Adrenal gland (tissue), 12 donors: ENCODE data around the gene KCNJ6. TPM values are rescaled to one million over a fixed set of nuclear protein-coding genes. Genes with fewer than 3 reads are reported as not detected.

Experiments
- DNase-seq, 7 donors: peaks; one replicate each; pipeline ENCODE4 v3.0.0-alpha.2; 2019 to 2020
- H3K27ac ChIP-seq, 5 donors: fragments of 200-600 bp; sonication (generic) in 4 of 5; 1 replicate in 3 of 5; 2 replicates in 2 of 5; pipeline versions ENCODE4 v1.5.1 to v1.8.0; 2016 to 2020; ENCODE audit warnings: mild to moderate bottlenecking in 1 of 5
- H3K27me3 ChIP-seq: fragments of 200-600 bp; 2 replicates; pipeline ENCODE4 v1.8.0; 2021
- H3K36me3 ChIP-seq, 2 donors: fragments of 200-600 bp; replicated peaks in 1 of 2; 1 replicate in 1 of 2; 2 replicates in 1 of 2; pipeline versions ENCODE4 v1.5.1 to v1.8.0; 2018 to 2022
- H3K4me1 ChIP-seq, 2 donors: fragments of 200-600 bp; replicated peaks in 1 of 2; 1 replicate in 1 of 2; 2 replicates in 1 of 2; pipeline versions ENCODE4 v1.5.1 to v1.8.0; 2018 to 2021
- H3K4me3 ChIP-seq, 4 donors: fragments of 200-600 bp; sonication (generic) in 3 of 4; one replicate each; pipeline ENCODE4 v1.5.1; 2016 to 2018
- H3K9me3 ChIP-seq, 3 donors: fragments of 200-600 bp; sonication (generic) in 1 of 3; replicated peaks in 1 of 3; 1 replicate in 2 of 3; 2 replicates in 1 of 3; pipeline versions ENCODE4 v1.5.1 to v1.8.0; 2016 to 2021
- POLR2A ChIP-seq, 2 donors: fragments of 450-650 bp; IDR thresholded peaks; one replicate each; pipeline ENCODE4 v1.6.1; 2017; ENCODE audit warnings: antibody characterized with exemption in 2 of 2, mild to moderate bottlenecking in 2 of 2, moderate library complexity in 1 of 2
- WGBS, 4 donors: extraction: QIAGEN DNeasy Blood & Tissue Kit in 2 of 4; methylation state at CpG; one replicate each; pipeline versions ENCODE4 v1.1.5 to v1.1.7; 2013 to 2017; 5-methylcytosine and 5-hydroxymethylcytosine counted together
- intact Hi-C, 2 donors: fragments of 100-400 bp; cut with DNase I; formaldehyde crosslinking; loops; one replicate each; pipeline versions ENCODE4 v1.14.1 to v1.15.0; 2022 to 2023
- polyA plus RNA-seq, 3 donors: library from polyadenylated mRNA; stranded (reverse); fragments of 200-250 nt in 2 of 3; fragments of 350-450 nt in 1 of 3; fragmentation: Illumina TruSeq in 1 of 3; extraction: RNeasy Lipid Tissue Mini Kit (QIAGEN cat#74804) in 1 of 3; gene quantifications; one replicate each; pipeline ENCODE4 v1.2.3, GENCODE V29; 2013 to 2014
- total RNA-seq, 9 donors: library from RNA; depleted of rRNA in 4 of 9; stranded (reverse); fragments of >200 nt in 4 of 9; fragments of 120-200 nt in 1 of 9; fragmentation: NEBNext Ultra II Directional in 1 of 9; extraction: Animal tissue kit (Norgen Biotek cat#: 25700) in 1 of 9; gene quantifications; one replicate each; pipeline versions ENCODE4 v1.1.0 to v1.2.4, GENCODE V29; 2013 to 2023
- TF ChIP-seq, protein P1 (sequence below), 6 experiments: fragments of 450-650 bp in 4 of 6; fragments of 200-600 bp in 2 of 6; sonication (generic) in 1 of 6; IDR thresholded peaks; 1 replicate in 5 of 6; 2 replicates in 1 of 6; pipeline versions ENCODE4 v1.5.1 to v1.8.0; 2016 to 2021; ENCODE audit warnings: antibody characterized with exemption in 6 of 6, mild to moderate bottlenecking in 2 of 6, moderate library complexity in 1 of 6
- donor health status: healthy with polysubstance abuse.
- donor health status: Bipolar disorder and iron deficiency.
- donor health status: DM: yes; HTN: yes; CAD: no.
- donor health status: DM: no; HTN: no; CAD: no.
- donor health status: DM: no; HTN: no; CAD: no.
- donor health status: DM: yes; HTN: yes; CAD: no.

Gene KCNJ6
- total and polyA plus RNA-seq, 12 donors: 0.03 to 0.60 (median 0.07) TPM; not detected in 4

DNA sequence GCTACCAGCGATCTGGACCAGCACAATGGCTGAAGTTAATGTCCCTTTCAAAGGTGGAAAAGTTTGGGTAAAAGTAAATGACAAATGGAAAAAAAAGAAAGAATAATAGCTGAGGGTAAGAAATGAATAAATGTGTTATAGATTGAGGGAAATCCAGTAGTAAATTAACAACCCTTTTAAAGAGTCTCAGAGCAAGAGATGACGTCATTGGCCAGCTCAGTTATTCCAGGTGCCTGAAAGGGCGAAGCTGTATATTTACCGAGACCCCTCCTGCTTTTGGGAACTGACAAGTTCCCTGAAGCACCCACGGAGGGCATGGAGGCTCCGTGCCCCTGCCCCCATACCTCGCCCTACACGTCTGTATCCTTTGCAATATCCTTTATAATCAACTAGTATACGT is 40.5 kb upstream of the KCNJ6 start:
- Histone ChIP-seq H3K9me3 (no peaks in the 10 kb centered on the region), H3K4me3 (no peak overlapping the region), H3K27me3 (peaks cover 7% of the 10 kb centered on the region), H3K4me1 (no peaks in the 10 kb centered on the region), H3K36me3 (no peaks in the 10 kb centered on the region), H3K27ac (no peak overlapping the region)
- TF ChIP-seq, protein P1, sequence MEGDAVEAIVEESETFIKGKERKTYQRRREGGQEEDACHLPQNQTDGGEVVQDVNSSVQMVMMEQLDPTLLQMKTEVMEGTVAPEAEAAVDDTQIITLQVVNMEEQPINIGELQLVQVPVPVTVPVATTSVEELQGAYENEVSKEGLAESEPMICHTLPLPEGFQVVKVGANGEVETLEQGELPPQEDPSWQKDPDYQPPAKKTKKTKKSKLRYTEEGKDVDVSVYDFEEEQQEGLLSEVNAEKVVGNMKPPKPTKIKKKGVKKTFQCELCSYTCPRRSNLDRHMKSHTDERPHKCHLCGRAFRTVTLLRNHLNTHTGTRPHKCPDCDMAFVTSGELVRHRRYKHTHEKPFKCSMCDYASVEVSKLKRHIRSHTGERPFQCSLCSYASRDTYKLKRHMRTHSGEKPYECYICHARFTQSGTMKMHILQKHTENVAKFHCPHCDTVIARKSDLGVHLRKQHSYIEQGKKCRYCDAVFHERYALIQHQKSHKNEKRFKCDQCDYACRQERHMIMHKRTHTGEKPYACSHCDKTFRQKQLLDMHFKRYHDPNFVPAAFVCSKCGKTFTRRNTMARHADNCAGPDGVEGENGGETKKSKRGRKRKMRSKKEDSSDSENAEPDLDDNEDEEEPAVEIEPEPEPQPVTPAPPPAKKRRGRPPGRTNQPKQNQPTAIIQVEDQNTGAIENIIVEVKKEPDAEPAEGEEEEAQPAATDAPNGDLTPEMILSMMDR (IDR thresholded peaks at IDR 0.05): no peak
- no peak for TF ChIP-seq POLR2A (IDR thresholded peaks at IDR 0.05)
- no peak for DNase-seq
- intact Hi-C loops: no loop called here
- 62 to 71% (median 64%) methylated on average over 9 of the region's 9 CpGs for WGBS, 4 donors

DNA sequence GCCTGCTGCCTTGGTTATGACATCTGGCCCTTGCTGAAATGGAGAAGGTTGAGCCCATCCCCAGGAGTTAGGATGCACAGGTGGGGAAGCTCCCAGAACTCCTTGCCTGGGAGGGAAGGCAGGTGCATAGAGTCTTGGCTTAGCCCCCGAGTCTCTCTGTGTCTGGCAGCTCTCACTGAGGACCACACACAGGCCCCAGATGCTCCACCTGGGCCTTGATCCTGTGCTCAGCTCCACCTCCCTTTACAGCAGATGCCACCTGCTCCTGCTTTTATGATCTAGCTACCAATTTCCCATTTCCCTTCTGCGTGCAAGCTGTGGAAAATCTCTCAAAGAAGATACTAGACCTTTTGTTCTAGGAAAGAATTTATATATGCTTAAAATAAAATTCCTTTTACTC is 28.8 kb upstream of the KCNJ6 start:
- TF ChIP-seq, protein P1 (IDR thresholded peaks at IDR 0.05): no peak
- TF ChIP-seq POLR2A (IDR thresholded peaks at IDR 0.05): no peak
- no peak overlapping the region for H3K27ac ChIP-seq
- no peak for DNase-seq
- H3K27me3 ChIP-seq: no peaks in the 10 kb centered on the region
- no peaks in the 10 kb centered on the region for H3K36me3 ChIP-seq
- no peaks in the 10 kb centered on the region for H3K9me3 ChIP-seq
- no peaks in the 10 kb centered on the region for H3K4me1 ChIP-seq
- intact Hi-C loops: no loop called here
- WGBS, 4 donors: 56 to 85% (median 73%) methylated on average over 2 of the region's 2 CpGs
- no peak overlapping the region for H3K4me3 ChIP-seq

DNA sequence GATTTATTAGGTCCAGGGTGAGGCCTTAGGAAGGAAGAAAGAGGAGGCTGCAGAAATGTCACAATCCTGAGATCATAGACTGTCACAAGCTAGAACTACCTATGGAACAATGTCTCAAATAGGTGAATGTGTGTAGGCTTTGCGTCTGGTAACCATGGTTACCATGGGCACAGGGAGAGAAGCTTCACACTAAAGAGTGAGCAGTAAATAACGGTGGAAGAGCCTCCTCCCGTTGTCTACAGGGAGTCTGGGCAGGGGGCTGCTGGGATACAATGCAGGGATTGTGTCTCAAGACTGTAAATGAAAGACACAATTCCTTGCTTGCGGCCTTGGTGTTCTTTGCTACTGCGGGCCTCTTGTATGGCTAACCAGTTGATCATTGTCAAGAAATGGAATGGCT is 28.2 kb upstream of the KCNJ6 start:
- H3K9me3 ChIP-seq: no peaks in the 10 kb centered on the region
- no peak overlapping the region for H3K27ac ChIP-seq
- H3K36me3 ChIP-seq: no peaks in the 10 kb centered on the region
- WGBS, 4 donors: 71 to 81% (median 76%) methylated on average over 4 to 5 of the region's 5 CpGs
- H3K4me1 ChIP-seq: no peaks in the 10 kb centered on the region
- no peak for DNase-seq
- H3K27me3 ChIP-seq: no peaks in the 10 kb centered on the region
- intact Hi-C loops: no loop called here
- no peak overlapping the region for H3K4me3 ChIP-seq
- TF ChIP-seq, protein P1 (IDR thresholded peaks at IDR 0.05): no peak
- no peak for TF ChIP-seq POLR2A (IDR thresholded peaks at IDR 0.05)

DNA sequence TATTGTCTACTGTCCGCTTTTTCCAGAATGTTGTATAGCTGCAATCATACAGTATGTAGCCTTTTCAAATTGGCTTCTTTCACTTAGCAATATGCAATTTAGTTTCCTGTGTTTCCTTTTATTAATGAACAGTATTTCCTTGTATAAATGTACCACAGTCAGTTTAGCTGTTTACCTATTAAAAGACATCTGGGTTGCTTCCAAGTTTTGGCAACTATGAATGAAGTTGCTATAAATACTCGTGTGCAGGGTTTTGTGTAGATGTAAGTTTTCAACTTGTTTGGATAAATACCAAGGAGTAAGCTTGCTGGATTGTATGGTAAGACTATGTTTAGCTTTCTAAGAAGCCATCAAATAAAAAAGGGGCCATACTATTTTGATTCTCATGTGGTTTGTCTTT is 24.4 kb upstream of the KCNJ6 start:
- H3K4me3 ChIP-seq: no peak overlapping the region
- no peaks in the 10 kb centered on the region for H3K9me3 ChIP-seq
- TF ChIP-seq POLR2A (IDR thresholded peaks at IDR 0.05): no peak
- TF ChIP-seq, protein P1 (IDR thresholded peaks at IDR 0.05): no peak
- no peaks in the 10 kb centered on the region for H3K4me1 ChIP-seq
- no peaks in the 10 kb centered on the region for H3K27me3 ChIP-seq
- intact Hi-C loops: no loop called here
- H3K36me3 ChIP-seq: no peaks in the 10 kb centered on the region
- no peak for DNase-seq
- no peak overlapping the region for H3K27ac ChIP-seq
- 49 to 54% (median 51%) methylated on average over 2 of the region's 2 CpGs for WGBS, 4 donors
